OCI-LY7 (cell line): ENCODE measurements around the gene THRA.
A peak's percentile ranks its signal among the peaks of the same experiment; 100 is the strongest.

Source experiments
- EZH2phosphoT487 ChIP-seq: fragments of 200-600 bp; sonication (generic); IDR thresholded peaks from 2 replicates; pipeline ENCODE4 v1.6.1; 2018; ENCODE audit warnings: low read depth, borderline replicate concordance, mild to moderate bottlenecking, mixed run types, antibody characterized with exemption, low read length, moderate library complexity, mixed read lengths
- TF ChIP-seq, protein P1 (sequence below): fragments of 200-600 bp; sonication (generic); conservative IDR thresholded peaks from 2 replicates; pipeline ENCODE4 v1.5.1; 2014; ENCODE audit warnings: mild to moderate bottlenecking, antibody characterized with exemption, low read length, moderate library complexity, mixed read lengths

DNA sequence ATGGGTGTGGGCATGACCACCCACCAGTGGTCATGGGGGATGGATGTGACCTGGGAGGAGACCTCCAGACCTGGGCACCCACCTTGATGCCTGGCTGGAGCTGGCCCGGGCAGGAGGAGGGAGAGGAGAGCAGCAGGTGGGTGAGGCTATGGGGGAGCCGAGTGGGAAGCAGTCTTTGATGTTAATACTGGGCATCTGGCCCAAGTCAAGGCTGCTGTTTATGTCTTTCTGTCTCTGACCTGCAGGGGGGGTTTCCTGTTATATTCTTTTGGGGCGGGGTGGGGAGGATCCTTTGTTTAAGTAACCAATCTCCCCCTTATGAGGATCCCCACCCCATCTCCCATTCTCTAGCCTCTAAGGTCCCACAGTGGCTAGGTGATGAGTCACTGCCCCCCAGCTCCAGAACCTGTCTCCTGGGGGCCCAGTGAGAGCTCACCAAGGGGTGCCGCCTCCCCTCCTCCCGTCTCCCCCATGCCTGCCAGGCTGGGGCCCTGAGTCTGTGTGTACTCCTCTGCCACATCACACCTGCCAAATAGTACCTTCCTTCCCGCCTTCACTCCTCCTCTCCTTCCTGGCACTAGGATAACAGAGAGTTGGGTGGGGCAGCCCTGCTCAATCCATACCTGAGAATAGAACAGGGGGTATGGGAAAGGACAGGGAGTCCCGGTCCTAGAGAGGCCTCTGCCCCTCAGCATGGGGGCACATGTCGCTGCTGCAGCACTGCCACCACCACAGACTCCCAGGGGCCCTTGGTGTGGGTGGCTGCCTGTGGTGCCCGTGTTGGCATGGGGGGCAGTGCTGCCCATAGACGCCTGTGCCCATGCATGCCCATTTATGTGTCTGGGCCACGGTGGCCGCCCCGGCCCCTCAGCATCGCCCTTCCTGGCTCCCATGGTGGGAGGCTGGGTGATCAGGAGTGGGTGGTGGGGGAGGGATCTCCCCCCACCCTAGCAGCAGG is 7.3 kb downstream of the THRA start:
- TF ChIP-seq, protein P1, sequence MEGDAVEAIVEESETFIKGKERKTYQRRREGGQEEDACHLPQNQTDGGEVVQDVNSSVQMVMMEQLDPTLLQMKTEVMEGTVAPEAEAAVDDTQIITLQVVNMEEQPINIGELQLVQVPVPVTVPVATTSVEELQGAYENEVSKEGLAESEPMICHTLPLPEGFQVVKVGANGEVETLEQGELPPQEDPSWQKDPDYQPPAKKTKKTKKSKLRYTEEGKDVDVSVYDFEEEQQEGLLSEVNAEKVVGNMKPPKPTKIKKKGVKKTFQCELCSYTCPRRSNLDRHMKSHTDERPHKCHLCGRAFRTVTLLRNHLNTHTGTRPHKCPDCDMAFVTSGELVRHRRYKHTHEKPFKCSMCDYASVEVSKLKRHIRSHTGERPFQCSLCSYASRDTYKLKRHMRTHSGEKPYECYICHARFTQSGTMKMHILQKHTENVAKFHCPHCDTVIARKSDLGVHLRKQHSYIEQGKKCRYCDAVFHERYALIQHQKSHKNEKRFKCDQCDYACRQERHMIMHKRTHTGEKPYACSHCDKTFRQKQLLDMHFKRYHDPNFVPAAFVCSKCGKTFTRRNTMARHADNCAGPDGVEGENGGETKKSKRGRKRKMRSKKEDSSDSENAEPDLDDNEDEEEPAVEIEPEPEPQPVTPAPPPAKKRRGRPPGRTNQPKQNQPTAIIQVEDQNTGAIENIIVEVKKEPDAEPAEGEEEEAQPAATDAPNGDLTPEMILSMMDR = peak; percentile 60
- TF ChIP-seq EZH2phosphoT487 = no peak
